GM12878 (cell line): ENCODE results near the gene IRF4. TPM values are rescaled to one million over a fixed set of nuclear protein-coding genes. Genes with fewer than 3 reads are reported as not detected.

ENCODE experiments used
- ATAC-seq: fragments of 200-7000 bp; cut with Tn5 transposase; 3 replicates; pipeline ENCODE4 v1.9.1; 2020; ENCODE audit warnings: mild to moderate bottlenecking, moderate library complexity
- BruUV-seq: library from RNA; stranded (reverse); fragments of 400-500 nt; replicated peaks from 2 replicates; lab custom pipeline; 2021; lab: Mats Ljungman, UMichigan
- CTCF ChIA-PET: fragments of 300-600 bp; sonication (Branson Sonifier 250); formaldehyde crosslinking; extraction: SDS; loops from one replicate; lab custom pipeline; 2021; ENCODE audit warnings: inconsistent platforms; lab: Yijun Ruan, JAX
- POLR2A ChIA-PET: fragments of 350-600 bp; formaldehyde crosslinking; extraction: SDS; loops from one replicate; lab custom pipeline; 2021; ENCODE audit warnings: inconsistent platforms; lab: Charles Lee
- RAD21 ChIA-PET: fragments of 300-600 bp; sonication (Branson Sonifier 250); formaldehyde crosslinking; loops from one replicate; lab custom pipeline; 2023; ENCODE audit warnings: antibody characterized with exemption; ENCODE audit not compliant: unreplicated experiment; lab: Charles Lee
- SMC1A ChIA-PET: fragments of 300-600 bp; sonication (Branson Sonifier 250); formaldehyde crosslinking; loops from one replicate; lab custom pipeline; 2023; ENCODE audit not compliant: unreplicated experiment, uncharacterized antibody; lab: Charles Lee
- DNase-seq: peaks from one replicate; pipeline ENCODE4 v3.0.0-alpha.2; 2011; ENCODE audit warnings: low read depth, low spot score
- FAIRE-seq: peaks from 3 replicates; lab custom pipeline; 2011; peaks lifted over from hg19 to GRCh38; lab: Jason Lieb, UNC
- H2AFZ ChIP-seq: 2 replicates; pipeline ENCODE4 v1.6.0; 2011; ENCODE audit warnings: low read depth, low read length, control low read depth; ENCODE audit not compliant: control insufficient read depth
- H3K27ac ChIP-seq: 2 replicates; pipeline ENCODE4 v1.5.1; 2011; ENCODE audit warnings: control low read depth; ENCODE audit not compliant: control insufficient read depth, insufficient read depth
- H3K27me3 ChIP-seq, 2 experiments: replicated peaks in 1 of 2; 2 replicates each; pipeline versions ENCODE4 v1.6.0 to v1.6.1; 2011; ENCODE audit warnings: low read length in 1 of 2; ENCODE audit not compliant: control insufficient read depth in 2 of 2, insufficient read depth in 2 of 2
- H3K36me3 ChIP-seq, 2 experiments: 2 replicates each; pipeline ENCODE4 v1.5.1; 2011; ENCODE audit warnings: low read length in 1 of 2; ENCODE audit not compliant: control insufficient read depth in 2 of 2, insufficient read depth in 2 of 2
- H3K4me1 ChIP-seq: 2 replicates; pipeline ENCODE4 v1.6.1; 2011; ENCODE audit warnings: mild to moderate bottlenecking, low read length, moderate library complexity, mixed read lengths; ENCODE audit not compliant: control insufficient read depth, insufficient read depth
- H3K4me2 ChIP-seq: 2 replicates; pipeline ENCODE4 v1.6.0; 2011; ENCODE audit warnings: control low read depth; ENCODE audit not compliant: control insufficient read depth, insufficient read depth
- H3K4me3 ChIP-seq: fragments of 200-600 bp; sonication (generic); 2 replicates; pipeline ENCODE4 v1.5.1; 2016
- H3K79me2 ChIP-seq: 2 replicates; pipeline ENCODE4 v1.6.0; 2011; ENCODE audit warnings: low read length; ENCODE audit not compliant: control insufficient read depth, insufficient read depth
- H3K9ac ChIP-seq: 2 replicates; pipeline ENCODE4 v1.8.0; 2011; ENCODE audit warnings: low read length, control low read depth, mixed read lengths; ENCODE audit not compliant: control insufficient read depth, insufficient read depth
- H3K9me3 ChIP-seq: replicated peaks from 3 replicates; pipeline ENCODE4 v1.5.1; 2011; ENCODE audit warnings: mild to moderate bottlenecking, low read length; ENCODE audit not compliant: control insufficient read depth, insufficient read depth
- H4K20me1 ChIP-seq: 2 replicates; pipeline ENCODE4 v1.6.0; 2011; ENCODE audit not compliant: control insufficient read depth, insufficient read depth
- BCLAF1 ChIP-seq: fragments of 450-650 bp; IDR thresholded peaks from 2 replicates; pipeline ENCODE4 v1.6.1; 2017; ENCODE audit warnings: antibody characterized with exemption, mild to moderate bottlenecking, moderate library complexity
- FOXM1 ChIP-seq: IDR thresholded peaks from 2 replicates; pipeline ENCODE4 v1.6.1; 2012; ENCODE audit warnings: low read depth, mild to moderate bottlenecking, inconsistent platforms, low read length, moderate library complexity
- HDAC6 ChIP-seq: fragments of 200-600 bp; sonication (generic); IDR thresholded peaks from one replicate; pipeline ENCODE4 v1.8.0; 2017; ENCODE audit warnings: antibody characterized with exemption; ENCODE audit not compliant: unreplicated experiment
- MAX ChIP-seq: IDR thresholded peaks from 2 replicates; pipeline ENCODE4 v1.6.1; 2012; ENCODE audit warnings: low read depth, low read length, improper control_type of control experiment
- NFXL1 ChIP-seq: fragments of 450-650 bp; IDR thresholded peaks from 2 replicates; pipeline ENCODE4 v1.6.1; 2017; ENCODE audit warnings: antibody characterized with exemption, mild to moderate bottlenecking, borderline replicate concordance
- NFYB ChIP-seq: IDR thresholded peaks from 2 replicates; pipeline ENCODE4 v1.6.1; 2011; ENCODE audit warnings: low read depth, mild to moderate bottlenecking, low read length, improper control_type of control experiment, moderate library complexity; ENCODE audit not compliant: insufficient read depth
- PKNOX1 ChIP-seq: fragments of 450-650 bp; IDR thresholded peaks from 2 replicates; pipeline ENCODE4 v1.6.1; 2016; ENCODE audit warnings: mild to moderate bottlenecking
- PML ChIP-seq: IDR thresholded peaks from 2 replicates; pipeline ENCODE4 v1.6.1; 2012; ENCODE audit warnings: low read length, inconsistent platforms
- PRDM15 ChIP-seq: fragments of 450-650 bp; formaldehyde crosslinking; IDR thresholded peaks from 2 replicates; pipeline ENCODE4 v1.4.0; 2020; ENCODE audit warnings: mild to moderate bottlenecking, moderate library complexity
- RAD51 ChIP-seq: fragments of 450-650 bp; IDR thresholded peaks from 2 replicates; pipeline ENCODE4 v1.6.1; 2016; ENCODE audit warnings: moderate library complexity, mild to moderate bottlenecking, inconsistent platforms
- SKIL ChIP-seq: fragments of 450-650 bp; IDR thresholded peaks from 2 replicates; pipeline ENCODE4 v1.6.1; 2017; ENCODE audit warnings: mild to moderate bottlenecking, low read depth, inconsistent platforms; ENCODE audit not compliant: poor library complexity, severe bottlenecking
- WGBS: methylation state at CpG from one replicate; pipeline ENCODE4 v1.1.6; 2016; ENCODE audit warnings: low lambda C conversion rate; ENCODE audit not compliant: insufficient replicate concordance, insufficient coverage; ENCODE audit errors: missing lambda C conversion rate; 5-methylcytosine and 5-hydroxymethylcytosine counted together
- in situ Hi-C: fragments of 300-500 bp; cut with MboI; formaldehyde crosslinking; loops from 9 replicates; pipeline ENCODE4 v1.14.3; 2018; ENCODE audit warnings: mixed read lengths
- intact Hi-C: fragments of 100-400 bp; cut with micrococcal nuclease; formaldehyde crosslinking; loops from one replicate; pipeline ENCODE4 v1.14.2; 2022; ENCODE audit not compliant: unreplicated experiment
- polyA plus RNA-seq, 11 experiments: library from polyadenylated mRNA; depleted of rRNA in 4 of 11; unstranded in 6 of 11; stranded (reverse) in 5 of 11; fragments of >200 nt; fragmentation: Nextera tagmentation in 4 of 11; fragmentation: Illumina TruSeq in 1 of 11; extraction: Ambion mirVana in 4 of 11; extraction: Trizol in 1 of 11; gene quantifications; 1 replicate in 1 of 11; 2 replicates in 10 of 11; pipeline versions ENCODE4 v1.2.1 to v1.2.3, GENCODE V29; 2011 to 2016; ENCODE audit warnings: inconsistent platforms in 2 of 11, missing spikeins in 2 of 11, low read depth in 1 of 11
- total RNA-seq, 4 experiments: library from RNA; depleted of rRNA in 3 of 4; stranded (reverse); fragments of >200 nt in 3 of 4; fragmentation: Illumina TruSeq in 1 of 4; extraction: Trizol in 1 of 4; gene quantifications; 2 replicates each; pipeline versions ENCODE4 v1.2.1 to v1.2.3, GENCODE V29; 2013 to 2021

The IRF4 gene
- total and polyA plus RNA-seq, 10 of the 15 experiments (the other 5 are each of a cell fraction or from before 2014, with no cell fraction given) = 50.0 to 495 (median 257) TPM

- POLR2A ChIA-PET = interaction anchor here (0.7 kb wide), 1 partner anchor 87 kb away, joined by 5 read pairs; no protein-coding TSS in a partner anchor
- no peak for DNase-seq
- RAD21 ChIA-PET = no interaction called here
- Histone ChIP-seq H3K4me3 (no peak overlapping the region), H4K20me1 (no peaks in the 10 kb centered on the region), H3K36me3 (no peaks in the 10 kb centered on the region), H2AFZ (no peak overlapping the region), H3K9me3 (no peaks in the 10 kb centered on the region), H3K79me2 (peaks cover 29% of the 10 kb centered on the region), H3K9ac (no peak overlapping the region), H3K4me1 (peaks cover 27% of the 10 kb centered on the region), H3K4me2 (no peak overlapping the region), H3K27me3 (no peaks in the 10 kb centered on the region), H3K27ac (no peak overlapping the region)
- FAIRE-seq = no peak
- CTCF ChIA-PET = interaction anchor here (1.2 kb wide), 1 partner anchor 35 kb away, joined by 4 read pairs; no protein-coding TSS in a partner anchor
- WGBS = 81% methylated on average over 18 of the region's 18 CpGs
- in situ Hi-C loops = no loop called here
- no peak for ATAC-seq
- no TSS peak for BruUV-seq
- SMC1A ChIA-PET = interaction anchor here (1.6 to 13.5 kb wide), 3 partner anchors 18 to 165 kb away, joined by 6 to 185 read pairs (median 68); no protein-coding TSS in a partner anchor
- intact Hi-C loops = no loop called here
- TF ChIP-seq NFYB (no peak), FOXM1 (no peak), PRDM15 (CRISPR knock-in tag) (no peak), RAD51 (no peak), PML (no peak), BCLAF1 (no peak), SKIL (no peak), PKNOX1 (no peak), HDAC6 (no peak), NFXL1 (no peak), MAX (no peak)
Observed at GRCh38 chr6:386688-387266, 4.8 kb upstream of the IRF4 start.
